Small intestine (tissue), 7 donors: ENCODE results near the gene ANKDD1B. TPM values are rescaled to one million over a fixed set of nuclear protein-coding genes. Genes with fewer than 3 reads are reported as not detected.
"Not testable (repeated sequence)": the region's sequence is repeated elsewhere in the genome, so short reads cannot be mapped to it uniquely, and the experiment has no call there.

Experiments used
- DNase-seq, 2 donors: peaks; one replicate each; pipeline versions ENCODE4 v3.0.0 to v3.0.0-alpha.2; 2013
- FAIRE-seq: peaks from 2 replicates; lab custom pipeline; 2012; peaks lifted over from hg19 to GRCh38; lab: Jason Lieb, UNC
- H3K27ac ChIP-seq, 3 donors: one replicate each; pipeline ENCODE4 v1.5.1; 2013; ENCODE audit warnings: low read length in 2 of 3, mild to moderate bottlenecking in 2 of 3, control low read depth in 1 of 3, inconsistent platforms in 1 of 3, low read depth in 1 of 3, moderate library complexity in 1 of 3
- H3K27me3 ChIP-seq, 3 donors: one replicate each; pipeline ENCODE4 v1.6.1; 2013; ENCODE audit warnings: low read length in 3 of 3, inconsistent platforms in 1 of 3; ENCODE audit not compliant: control insufficient read depth in 3 of 3, insufficient read depth in 3 of 3
- H3K36me3 ChIP-seq, 3 donors: one replicate each; pipeline ENCODE4 v1.6.1; 2013; ENCODE audit warnings: low read length in 3 of 3, inconsistent platforms in 1 of 3, low read depth in 1 of 3, mild to moderate bottlenecking in 1 of 3, moderate library complexity in 1 of 3; ENCODE audit not compliant: control insufficient read depth in 3 of 3, insufficient read depth in 2 of 3
- H3K4me1 ChIP-seq, 3 donors: one replicate each; pipeline ENCODE4 v1.6.1; 2013; ENCODE audit warnings: low read length in 2 of 3, inconsistent platforms in 1 of 3, low read depth in 1 of 3, mild to moderate bottlenecking in 1 of 3, moderate library complexity in 1 of 3; ENCODE audit not compliant: control insufficient read depth in 3 of 3, insufficient read depth in 2 of 3
- H3K4me3 ChIP-seq, 3 donors: one replicate each; pipeline ENCODE4 v1.5.1; 2013; ENCODE audit warnings: low read length in 3 of 3, control low read depth in 1 of 3, inconsistent platforms in 1 of 3, low read depth in 1 of 3, mild to moderate bottlenecking in 1 of 3, moderate library complexity in 1 of 3
- H3K9me3 ChIP-seq, 2 donors: one replicate each; pipeline ENCODE4 v1.6.1; 2013; ENCODE audit warnings: low read depth in 1 of 2, low read length in 1 of 2; ENCODE audit not compliant: control insufficient read depth in 2 of 2, insufficient read depth in 1 of 2
- WGBS, 3 donors: extraction: QIAGEN DNeasy Blood & Tissue Kit; methylation state at CpG; one replicate each; pipeline ENCODE4 v1.1.7; 2013; 5-methylcytosine and 5-hydroxymethylcytosine counted together
- polyA plus RNA-seq, 4 donors: library from polyadenylated mRNA; stranded (reverse) in 3 of 4; unstranded in 1 of 4; fragments of 200-250 nt in 3 of 4; fragments of 120-200 nt in 1 of 4; gene quantifications; one replicate each; pipeline versions ENCODE4 v1.2.1 to v1.2.3, GENCODE V29; 2013
- donor health status: healthy with polysubstance abuse.
- donor health status: control.
- donor health status: control.
- donor health status: Bipolar disorder and iron deficiency.
- donor health status: healthy.

The ANKDD1B gene
- polyA plus RNA-seq, 4 donors, result 1.3 to 12.5 (median 1.4) TPM; not detected in 1

- not testable (repeated sequence) for DNase-seq, H3K4me3 ChIP-seq, H3K27ac ChIP-seq, H3K9me3 ChIP-seq, H3K4me1 ChIP-seq, H3K27me3 ChIP-seq, FAIRE-seq
- peaks cover 0 to 11% (median 3%) of the 10 kb centered on the region in 3 donors for H3K36me3 ChIP-seq
- 92 to 94% (median 92%) methylated on average over 8 of the region's 8 CpGs for WGBS, 3 donors
Observed at GRCh38 chr5:75578280-75578679, 33.0 kb upstream of the ANKDD1B start.

- WGBS, 3 donors, result 54 to 83% (median 67%) methylated on average over 2 of the region's 2 CpGs
- peaks cover 0 to 15% (median 0%) of the 10 kb centered on the region in 3 donors for H3K36me3 ChIP-seq
- peak; percentile 19 for FAIRE-seq
Observed at GRCh38 chr5:75584641-75585040, 26.6 kb upstream of the ANKDD1B start.

GRCh38 chr5:75588666-75589065, 22.6 kb upstream of the ANKDD1B start:
- peaks cover 0 to 19% (median 5%) of the 10 kb centered on the region in 3 donors for H3K36me3 ChIP-seq
- no peaks in the 10 kb centered on the region for H3K27me3 ChIP-seq
- H3K4me3 ChIP-seq, result no peak overlapping the region
- H3K9me3 ChIP-seq, result no peaks in the 10 kb centered on the region
- no peak for DNase-seq
- H3K4me1 ChIP-seq, result no peaks in the 10 kb centered on the region
- H3K27ac ChIP-seq, result no peak overlapping the region
- WGBS, 3 donors, result 86 to 99% (median 96%) methylated on average over 3 of the region's 3 CpGs
- no peak for FAIRE-seq

More at GRCh38 chr5:75584641-75585040, 26.6 kb upstream of the ANKDD1B start:
- no peak overlapping the region for H3K27ac ChIP-seq
- no peaks in the 10 kb centered on the region for H3K9me3 ChIP-seq
- DNase-seq, result peak; percentile 39 to 52
- H3K4me1 ChIP-seq, result no peaks in the 10 kb centered on the region
- no peak overlapping the region for H3K4me3 ChIP-seq
- no peaks in the 10 kb centered on the region for H3K27me3 ChIP-seq

- no peaks in the 10 kb centered on the region for H3K9me3 ChIP-seq
- no peaks in the 10 kb centered on the region for H3K27me3 ChIP-seq
- peaks cover 0 to 9% (median 2%) of the 10 kb centered on the region in 3 donors for H3K36me3 ChIP-seq
- no peaks in the 10 kb centered on the region for H3K4me1 ChIP-seq
- DNase-seq (no peak), FAIRE-seq (no peak)
- no peak overlapping the region for H3K27ac ChIP-seq
- no peak overlapping the region for H3K4me3 ChIP-seq
Observed at GRCh38 chr5:75600535-75600934, 10.7 kb upstream of the ANKDD1B start.

- Histone ChIP-seq H3K9me3 (no peaks in the 10 kb centered on the region), H3K4me3 (no peak overlapping the region), H3K4me1 (no peaks in the 10 kb centered on the region), H3K27ac (no peak overlapping the region), H3K27me3 (no peaks in the 10 kb centered on the region), H3K36me3 (peaks cover 0 to 9% (median 0%) of the 10 kb centered on the region in 3 donors)
- FAIRE-seq (no peak), DNase-seq (no peak)
- 93 to 95% (median 93%) methylated on average over 1 of the region's 1 CpG for WGBS, 3 donors
Observed at GRCh38 chr5:75601567-75601966, 9.7 kb upstream of the ANKDD1B start.

GRCh38 chr5:75601996-75602395, 9.3 kb upstream of the ANKDD1B start:
- no peak overlapping the region for H3K4me3 ChIP-seq
- peaks cover 0 to 9% (median 0%) of the 10 kb centered on the region in 3 donors for H3K36me3 ChIP-seq
- no peaks in the 10 kb centered on the region for H3K9me3 ChIP-seq
- WGBS, 3 donors, result 92 to 96% (median 93%) methylated on average over 3 of the region's 3 CpGs
- H3K27ac ChIP-seq, result no peak overlapping the region
- H3K4me1 ChIP-seq, result no peaks in the 10 kb centered on the region
- H3K27me3 ChIP-seq, result no peaks in the 10 kb centered on the region
- no peak for DNase-seq
- no peak for FAIRE-seq

GRCh38 chr5:75603371-75603770, 7.9 kb upstream of the ANKDD1B start:
- DNase-seq (no peak), FAIRE-seq (no peak)
- Histone ChIP-seq H3K36me3 (peaks cover 0 to 9% (median 0%) of the 10 kb centered on the region in 3 donors), H3K27me3 (no peaks in the 10 kb centered on the region), H3K9me3 (no peaks in the 10 kb centered on the region), H3K4me3 (no peak overlapping the region), H3K4me1 (no peaks in the 10 kb centered on the region), H3K27ac (no peak overlapping the region)

DNA sequence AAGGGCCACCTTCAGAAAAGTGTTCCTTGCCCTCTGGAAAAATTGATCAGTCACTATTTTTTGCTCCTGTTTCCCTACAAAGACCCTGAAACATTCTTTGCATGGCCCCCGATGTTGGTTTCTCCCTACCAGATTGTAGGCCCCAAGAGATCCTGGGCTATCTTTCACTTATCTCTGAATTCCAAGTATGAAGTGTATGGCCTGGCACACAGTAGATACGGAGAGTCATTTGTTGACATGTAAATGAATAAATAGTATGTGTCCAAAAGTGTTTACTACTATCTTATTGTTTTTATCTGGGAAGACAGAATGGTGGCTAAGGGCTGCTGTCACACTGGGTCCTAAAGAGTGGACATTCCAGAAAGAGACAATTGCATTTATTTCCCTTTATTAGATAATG, 7.4 kb upstream of the ANKDD1B start:
- no peak for DNase-seq
- Histone ChIP-seq H3K27me3 (no peaks in the 10 kb centered on the region), H3K4me3 (no peak overlapping the region), H3K36me3 (peaks cover 0 to 9% (median 0%) of the 10 kb centered on the region in 3 donors), H3K4me1 (no peaks in the 10 kb centered on the region), H3K9me3 (no peaks in the 10 kb centered on the region), H3K27ac (no peak overlapping the region)
- FAIRE-seq, result no peak
- 77 to 94% (median 91%) methylated on average over 2 of the region's 2 CpGs for WGBS, 3 donors

GRCh38 chr5:75607341-75607740, 3.9 kb upstream of the ANKDD1B start:
- FAIRE-seq, DNase-seq, H3K27me3 ChIP-seq, H3K4me1 ChIP-seq, H3K27ac ChIP-seq, H3K4me3 ChIP-seq, H3K9me3 ChIP-seq, H3K36me3 ChIP-seq: not testable (repeated sequence)
- 82 to 87% (median 86%) methylated on average over 5 of the region's 5 CpGs for WGBS, 3 donors
